Stimulated activated CD8-positive, alpha-beta memory T cell treated with anti-CD3 and anti-CD28 coated beads, Interleukin-12 subunit alpha, Interleukin-12 subunit beta, amount 100 ng/mL, for 24 hours (primary cell): ENCODE data around the gene TMCC1.
"Not testable (repeated sequence)": the region's sequence is repeated elsewhere in the genome, so short reads cannot be mapped to it uniquely, and the experiment has no call there.

Experiments
- DNase-seq: peaks from one replicate; pipeline ENCODE4 v3.0.0-alpha.2; 2020; ENCODE audit errors: extremely low read depth

The TMCC1 gene

GRCh38 chr3:129650256-129650872 is 243.1 kb downstream of the TMCC1 start:
- no peak for DNase-seq

- no peak for DNase-seq
Observed at GRCh38 chr3:129648391-129648790, 245.1 kb downstream of the TMCC1 start.

- no peak for DNase-seq
Observed at GRCh38 chr3:129645286-129645685, 248.2 kb downstream of the TMCC1 start.

DNA sequence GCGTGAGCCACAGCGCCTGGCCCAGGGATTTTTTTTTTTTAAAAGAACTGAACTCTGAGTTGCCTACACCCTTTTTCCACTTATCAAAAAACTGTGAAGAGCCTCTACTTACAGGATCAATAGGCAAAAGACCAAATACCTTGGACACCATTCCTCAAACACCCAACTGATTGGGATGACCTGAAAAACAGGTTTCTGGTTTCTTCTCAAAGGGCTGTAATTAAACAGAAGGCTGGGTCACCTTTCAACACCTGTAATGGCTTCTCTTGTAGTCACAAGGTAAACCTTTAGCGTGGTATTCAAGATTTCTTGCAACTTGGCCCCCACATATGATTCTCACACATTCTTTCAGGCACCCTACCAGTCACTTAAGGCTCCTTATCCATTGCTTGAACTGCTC is 248.7 kb downstream of the TMCC1 start:
- no peak for DNase-seq

DNA sequence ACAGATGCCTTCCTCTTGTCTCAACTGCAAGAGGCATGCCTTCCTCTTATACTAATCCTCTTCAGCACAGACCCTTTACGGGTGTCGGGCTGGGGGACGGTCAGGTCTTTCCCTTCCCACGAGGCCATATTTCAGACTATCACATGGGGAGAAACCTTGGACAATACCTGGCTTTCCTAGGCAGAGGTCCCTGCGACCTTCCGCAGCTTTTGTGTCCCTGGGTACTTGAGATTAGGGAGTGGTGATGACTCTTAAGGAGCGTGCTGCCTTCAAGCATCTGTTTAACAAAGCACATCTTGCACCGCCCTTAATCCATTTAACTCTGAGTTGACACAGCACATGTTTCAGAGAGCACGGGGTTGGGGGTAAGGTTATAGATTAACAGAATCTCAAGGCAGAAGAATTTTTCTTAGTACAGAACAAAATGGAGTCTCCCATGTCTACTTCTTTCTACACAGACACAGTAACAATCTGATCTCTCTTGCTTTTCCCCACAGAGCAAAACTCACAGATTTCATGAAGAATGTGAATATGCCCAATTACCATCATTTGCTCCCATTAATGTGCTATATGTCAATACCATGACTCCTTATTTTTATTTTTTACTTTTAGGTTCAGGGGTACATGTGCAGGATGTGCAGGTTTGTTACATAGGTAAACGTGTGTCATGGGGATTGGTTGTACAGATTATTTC is 251.8 kb downstream of the TMCC1 start:
- not testable (repeated sequence) for DNase-seq

DNA sequence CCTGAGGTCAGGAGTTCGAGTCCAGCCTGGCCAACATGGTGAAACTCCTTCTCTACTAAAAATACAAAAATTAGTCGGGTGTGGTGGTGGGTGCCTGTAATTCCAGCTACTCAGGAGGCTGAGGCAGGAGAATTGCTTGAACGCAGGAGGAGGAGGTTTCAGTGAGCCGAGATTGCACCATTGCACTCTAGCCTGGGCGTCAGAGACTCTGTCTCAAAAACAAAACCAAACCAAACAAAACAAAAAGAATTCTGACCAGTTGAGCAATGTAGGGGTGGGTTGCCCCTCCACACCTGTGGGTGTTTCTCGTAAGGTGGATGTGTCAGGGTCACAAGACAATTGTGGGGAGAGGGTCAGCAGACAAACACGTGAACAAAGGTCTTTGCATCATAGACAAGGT is 252.5 kb downstream of the TMCC1 start:
- DNase-seq, result not testable (repeated sequence)

- DNase-seq, result no peak
Observed at GRCh38 chr3:129638481-129638880, 255.0 kb downstream of the TMCC1 start.

GRCh38 chr3:129636082-129636481 is 257.4 kb downstream of the TMCC1 start:
- DNase-seq, result no peak

DNA sequence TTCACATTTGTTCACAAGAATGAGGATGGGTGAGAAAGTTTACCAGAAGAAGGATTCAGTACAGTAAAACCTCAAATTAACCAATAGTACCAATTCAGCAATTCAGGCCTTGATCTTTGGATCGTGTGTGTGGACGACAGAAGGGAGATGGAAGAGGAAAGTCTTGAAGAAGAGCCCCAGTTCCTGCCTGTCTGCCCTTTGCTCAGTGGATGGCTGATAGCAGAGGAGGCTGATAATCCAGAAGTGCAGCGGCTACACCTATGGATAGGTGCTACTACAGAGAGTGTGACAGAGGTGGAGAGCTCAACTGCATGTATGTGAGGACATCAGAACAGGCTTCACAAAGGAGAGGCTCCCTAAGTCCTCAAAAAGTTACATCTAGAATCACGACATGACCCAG is 257.9 kb downstream of the TMCC1 start:
- DNase-seq, result no peak

- no peak for DNase-seq
Observed at GRCh38 chr3:129633751-129634481, 259.6 kb downstream of the TMCC1 start.

GRCh38 chr3:129632977-129633376 is 260.5 kb downstream of the TMCC1 start:
- no peak for DNase-seq

GRCh38 chr3:129632556-129632955 is 261.0 kb downstream of the TMCC1 start:
- DNase-seq, result no peak

GRCh38 chr3:129632056-129632455 is 261.5 kb downstream of the TMCC1 start:
- no peak for DNase-seq

GRCh38 chr3:129629011-129629410 is 264.5 kb downstream of the TMCC1 start:
- no peak for DNase-seq

GRCh38 chr3:129628169-129628522 is 265.4 kb downstream of the TMCC1 start:
- DNase-seq, result no peak

- DNase-seq, result no peak
Observed at GRCh38 chr3:129627350-129628168, 266.0 kb downstream of the TMCC1 start.

GRCh38 chr3:129626744-129627349 is 266.7 kb downstream of the TMCC1 start:
- no peak for DNase-seq

DNA sequence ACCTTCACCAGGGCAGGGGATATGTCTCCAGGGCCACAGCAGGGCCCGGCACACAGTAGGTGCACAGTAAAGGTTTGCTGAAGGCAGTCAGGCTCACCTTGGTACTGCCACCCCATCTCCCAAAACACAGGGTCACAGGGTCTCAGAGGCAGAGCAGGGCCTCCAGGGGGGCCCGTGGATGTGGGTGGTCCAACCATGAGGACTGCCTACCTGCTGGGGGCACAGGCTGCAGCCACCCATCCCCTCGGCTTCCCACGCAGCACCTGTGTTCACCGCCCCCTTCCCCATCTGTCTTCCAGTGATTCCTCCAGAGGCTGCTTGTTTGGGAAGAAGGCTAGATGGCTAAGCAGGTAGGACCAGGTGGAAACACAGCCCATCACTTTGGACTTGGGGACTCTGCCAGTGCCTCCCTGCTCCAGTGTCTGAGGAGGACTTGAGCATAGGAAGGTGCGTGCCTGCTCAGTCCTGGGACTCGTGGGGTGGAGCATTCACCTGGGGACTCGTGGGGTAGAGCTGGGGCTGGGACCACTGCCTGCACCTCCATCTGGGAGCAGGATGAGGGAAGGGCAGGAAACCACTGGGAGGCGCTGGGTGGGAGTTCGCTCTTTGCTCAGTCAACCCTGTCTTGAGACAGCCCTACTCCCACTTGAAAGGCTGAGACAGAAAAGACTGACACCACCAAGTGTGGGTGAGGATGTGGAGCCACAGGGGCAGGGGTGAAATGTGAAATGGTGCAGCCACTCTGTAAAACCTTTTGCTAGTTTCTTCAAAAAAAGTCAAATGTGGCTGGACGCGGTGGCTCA is 268.2 kb downstream of the TMCC1 start:
- no peak for DNase-seq

DNA sequence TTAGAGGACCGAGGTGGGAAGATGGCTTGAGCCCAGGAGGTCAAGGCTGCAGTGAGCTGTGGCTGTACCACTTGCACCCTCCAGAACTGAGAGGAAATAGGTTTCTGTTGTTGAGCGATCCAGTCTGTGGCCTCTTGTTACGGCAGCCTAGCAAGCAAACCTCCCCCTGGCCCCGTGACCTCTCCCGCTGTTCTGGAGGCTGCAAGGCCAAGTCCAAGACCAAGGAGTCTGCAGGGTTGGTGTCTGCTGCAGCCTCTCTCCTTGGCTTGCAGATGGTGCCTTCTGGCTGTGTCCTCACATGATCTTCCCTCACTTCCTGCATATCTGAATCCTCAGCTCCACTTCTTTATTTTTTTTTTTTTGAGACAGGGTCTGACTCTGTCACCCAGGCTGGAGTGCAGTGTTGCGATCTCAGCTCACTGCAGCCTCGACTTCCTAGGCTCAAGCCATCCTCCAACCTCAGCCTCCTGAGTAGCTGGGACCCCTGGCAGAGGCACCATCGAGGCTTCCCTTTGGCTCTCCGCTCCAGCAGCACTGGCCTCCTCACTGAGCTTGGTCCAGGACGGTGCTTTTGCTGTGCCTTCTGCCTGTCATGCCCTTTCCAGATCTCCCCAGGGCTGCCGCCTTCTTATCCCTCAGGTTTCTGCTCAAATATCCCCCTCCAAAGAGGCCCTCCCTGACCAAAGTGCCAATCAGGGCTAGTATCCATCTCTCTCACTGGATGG is 269.0 kb downstream of the TMCC1 start:
- no peak for DNase-seq

GRCh38 chr3:129623447-129624118 is 269.9 kb downstream of the TMCC1 start:
- DNase-seq, result no peak
